Activated T-helper 1 cell treated with anti-CD3 and anti-CD28 coated beads, Interleukin-2, amount 50 U/mL, for 16 hours (primary cell): ENCODE measurements around the gene GPR15LG.

ENCODE experiments used
- DNase-seq, 2 donors: peaks; one replicate each; pipeline ENCODE4 v3.0.0-alpha.2; 2020; ENCODE audit warnings: low read depth in 1 of 2, low spot score in 1 of 2

The GPR15LG gene

GRCh38 chr10:84193327-84193726 is 19.7 kb downstream of the GPR15LG start:
- DNase-seq: no peak

GRCh38 chr10:84193846-84194423 is 20.3 kb downstream of the GPR15LG start:
- no peak for DNase-seq

GRCh38 chr10:84194424-84195043 is 20.9 kb downstream of the GPR15LG start, which contains the start of gene CDHR1:
CDHR1 (plus strand) TSS chr10:84194537; CDS start chr10:84194761, 224 bp downstream.
- DNase-seq: no peak

GRCh38 chr10:84195044-84195830 is 21.6 kb downstream of the GPR15LG start:
- DNase-seq: no peak

GRCh38 chr10:84196083-84196482 is 22.5 kb downstream of the GPR15LG start:
- no peak for DNase-seq

- no peak for DNase-seq
Measured at GRCh38 chr10:84196941-84197340, 23.3 kb downstream of the GPR15LG start.

- DNase-seq: no peak
Measured at GRCh38 chr10:84197643-84198042, 24.0 kb downstream of the GPR15LG start.

- no peak for DNase-seq
Measured at GRCh38 chr10:84198206-84198915, 24.8 kb downstream of the GPR15LG start.

GRCh38 chr10:84200537-84201243 is 27.1 kb downstream of the GPR15LG start:
- no peak for DNase-seq

- DNase-seq: no peak
Measured at GRCh38 chr10:84201244-84201606, 27.6 kb downstream of the GPR15LG start.

- no peak for DNase-seq
Measured at GRCh38 chr10:84201682-84202081, 28.1 kb downstream of the GPR15LG start.

GRCh38 chr10:84202349-84202748 is 28.7 kb downstream of the GPR15LG start:
- no peak for DNase-seq

GRCh38 chr10:84204122-84204521 is 30.5 kb downstream of the GPR15LG start:
- DNase-seq: no peak

- no peak for DNase-seq
Measured at GRCh38 chr10:84204610-84205009, 31.0 kb downstream of the GPR15LG start.

- DNase-seq: peak; percentile 24 to 30
Measured at GRCh38 chr10:84205049-84205852, 31.6 kb downstream of the GPR15LG start.

- DNase-seq: no peak
Measured at GRCh38 chr10:84205853-84206525, 32.4 kb downstream of the GPR15LG start.

- DNase-seq: no peak
Measured at GRCh38 chr10:84208023-84208422, 34.4 kb downstream of the GPR15LG start.

GRCh38 chr10:84211566-84211965 is 38.0 kb downstream of the GPR15LG start:
- no peak for DNase-seq

- DNase-seq: no peak
Measured at GRCh38 chr10:84212014-84212413, 38.4 kb downstream of the GPR15LG start.

- DNase-seq: no peak
Measured at GRCh38 chr10:84213076-84213475, 39.5 kb downstream of the GPR15LG start.
